Embryonic facial prominence (tissue), 1 donor: ENCODE results near the gene AGAP1.
"Not testable (repeated sequence)": the region's sequence is repeated elsewhere in the genome, so short reads cannot be mapped to it uniquely, and the experiment has no call there.

ENCODE experiments used
- DNase-seq: peaks from one replicate; pipeline ENCODE4 v3.0.0-alpha.2; 2016; ENCODE audit errors: extremely low spot score

Gene AGAP1

DNA sequence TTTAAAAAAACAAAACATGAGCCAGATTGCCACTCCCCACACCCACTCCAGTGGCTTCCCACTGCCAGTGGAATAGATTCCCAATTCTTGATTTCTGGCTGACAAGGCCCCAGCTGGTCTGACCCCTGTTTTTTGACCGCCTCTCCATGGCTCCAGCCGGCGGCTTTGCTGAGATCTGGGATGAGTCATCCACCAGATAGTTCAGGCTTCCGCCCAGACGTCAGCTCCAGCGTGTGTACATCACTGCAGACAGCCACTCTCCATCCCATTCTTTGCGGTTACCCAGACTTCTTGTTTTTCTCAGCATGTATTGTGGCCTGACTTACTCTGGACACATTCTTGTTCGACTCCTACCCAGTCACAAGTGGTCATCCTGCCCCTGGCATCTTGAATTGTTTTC, 446.5 kb downstream of the AGAP1 start:
- DNase-seq, result no peak

DNA sequence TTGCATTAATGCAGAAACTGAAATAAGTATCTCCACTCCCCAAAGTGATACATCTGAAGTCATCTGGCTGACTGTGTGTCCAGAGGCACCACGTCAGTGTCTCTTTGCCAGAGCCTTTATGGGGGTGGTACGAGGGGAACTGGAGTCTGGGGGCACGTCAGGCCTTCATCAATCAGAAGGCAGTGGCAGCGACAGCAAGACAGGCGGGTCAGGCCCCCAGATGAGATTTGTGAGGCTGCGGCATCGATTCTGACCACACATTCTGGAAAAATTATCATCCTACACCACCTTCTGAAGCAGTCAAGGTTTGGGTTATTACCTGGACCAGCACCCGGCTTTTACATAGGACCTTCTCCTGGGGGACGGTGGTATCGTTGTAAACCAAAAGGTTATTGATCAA, 450.7 kb downstream of the AGAP1 start:
- no peak for DNase-seq

DNA sequence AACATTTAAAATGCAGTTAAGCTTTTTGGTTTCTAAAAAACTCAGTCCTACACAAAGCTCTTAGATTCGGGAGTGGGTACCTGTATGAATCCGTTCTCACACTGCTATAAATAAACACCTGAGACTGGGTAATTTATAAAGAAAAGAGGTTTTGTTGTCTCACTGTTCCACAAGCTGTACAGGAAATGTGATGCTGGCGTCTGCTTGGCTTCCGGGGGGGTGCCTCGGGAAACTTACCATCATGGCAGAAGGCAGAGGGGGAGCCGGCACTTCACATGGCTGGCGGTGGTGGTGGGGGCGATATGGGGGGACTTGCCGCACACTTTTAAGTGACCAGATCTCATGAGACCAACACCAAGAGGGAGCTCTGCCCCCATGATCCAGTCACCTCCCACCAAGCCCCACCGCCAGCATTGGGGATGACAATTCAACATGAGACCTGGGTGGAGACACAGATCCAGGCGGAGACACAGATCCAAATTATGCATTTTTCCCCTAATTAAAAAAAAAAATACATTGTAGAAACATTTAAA, 451.8 kb downstream of the AGAP1 start:
- DNase-seq, result no peak

DNA sequence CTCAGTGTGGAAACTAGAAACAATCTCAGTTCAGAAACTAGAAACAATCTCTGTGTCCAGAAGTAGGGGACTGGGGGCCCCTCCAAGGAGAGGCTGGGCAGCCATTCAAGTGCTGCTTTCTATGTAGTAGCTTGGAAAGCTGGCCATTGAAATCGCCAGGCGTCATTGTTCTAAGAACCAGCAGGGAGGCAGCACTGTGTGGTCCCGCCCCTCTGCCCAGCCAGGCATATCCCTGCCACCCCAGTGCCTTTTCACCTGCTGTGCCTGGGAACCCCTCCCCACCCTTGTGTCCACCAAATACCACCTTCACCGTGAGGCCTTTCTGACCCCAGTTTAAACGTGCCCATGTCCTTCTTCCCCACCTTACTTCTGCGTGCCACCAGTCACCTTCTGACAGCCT, 452.7 kb downstream of the AGAP1 start:
- DNase-seq, result no peak

DNA sequence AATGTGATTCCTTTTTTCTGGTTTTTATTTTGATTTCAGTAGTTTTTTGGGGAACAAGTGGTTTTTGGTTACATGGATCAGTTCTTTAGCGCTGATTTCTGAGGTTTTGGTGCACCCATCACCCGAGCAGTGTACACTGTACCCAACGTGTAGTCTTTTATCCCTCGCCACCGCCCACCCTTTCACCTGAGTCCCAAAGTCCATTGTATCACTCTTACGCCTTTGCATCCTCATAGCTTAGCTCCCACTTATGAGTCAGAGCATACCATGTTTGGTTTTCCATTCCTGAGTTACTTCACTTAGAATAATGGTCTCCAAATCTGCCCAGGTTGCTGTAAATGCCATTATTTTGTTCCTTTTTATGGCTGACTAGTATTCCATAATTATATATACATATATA, 453.2 kb downstream of the AGAP1 start:
- DNase-seq, result not testable (repeated sequence)

DNA sequence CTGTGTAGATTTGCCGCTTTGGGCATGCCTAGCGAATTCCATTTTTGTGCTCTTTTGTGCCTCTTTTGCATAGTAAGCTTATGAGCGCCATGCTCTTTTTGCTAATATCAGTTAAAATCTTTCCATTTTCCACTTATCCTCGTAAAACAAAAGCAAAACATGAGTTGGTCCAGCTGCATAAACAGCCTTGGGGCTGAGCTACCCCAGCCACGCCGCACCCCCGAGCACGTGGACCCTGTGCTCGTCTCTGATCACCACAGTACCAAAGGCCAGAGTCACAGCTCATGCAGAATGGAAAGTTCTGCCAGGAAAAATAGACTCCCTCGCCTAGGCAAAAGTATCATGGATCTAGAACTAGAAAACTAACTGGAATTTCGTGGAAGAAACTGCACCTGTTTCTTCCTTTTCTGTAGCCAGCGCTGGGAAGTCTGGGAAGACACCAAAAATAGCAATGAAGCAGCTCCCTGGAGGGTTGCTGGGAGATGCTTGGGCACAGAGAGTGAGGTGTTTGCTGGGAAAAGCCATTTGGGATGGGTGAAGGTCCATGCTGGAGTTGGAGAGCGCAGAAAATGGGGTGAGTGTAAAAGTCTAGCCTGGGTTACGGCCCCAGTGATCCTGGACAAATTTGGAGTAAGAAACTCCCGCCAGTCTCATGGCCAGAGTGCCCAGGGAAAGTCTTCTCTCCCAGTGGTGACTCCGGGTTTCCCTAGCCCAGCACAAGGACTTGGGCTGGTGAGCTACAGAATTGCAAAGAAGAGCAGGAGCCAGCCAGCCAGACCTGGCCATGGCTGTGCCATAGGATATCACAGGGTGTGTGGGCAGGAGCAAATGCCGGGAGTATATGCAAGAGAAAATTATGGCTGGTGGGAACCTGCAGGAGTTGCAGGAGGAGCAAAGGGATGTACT, 456.0 kb downstream of the AGAP1 start:
- no peak for DNase-seq

DNA sequence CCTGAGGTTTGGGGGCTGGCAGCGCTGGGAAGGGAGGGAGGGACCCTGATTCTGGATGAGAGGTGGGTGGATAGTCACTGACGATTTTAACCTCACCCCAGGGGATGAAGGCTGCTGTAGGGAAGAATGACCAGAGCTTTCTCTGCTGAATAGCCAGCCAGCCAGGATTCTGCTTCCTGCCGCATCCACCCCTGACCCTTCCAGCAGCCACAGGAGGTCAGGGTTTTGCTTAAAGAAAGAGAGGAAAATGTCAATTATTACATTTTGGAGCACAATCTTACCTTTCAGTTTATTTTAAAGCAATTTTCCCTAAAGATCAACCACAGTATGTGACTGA, 456.6 kb downstream of the AGAP1 start:
- DNase-seq, result no peak

DNA sequence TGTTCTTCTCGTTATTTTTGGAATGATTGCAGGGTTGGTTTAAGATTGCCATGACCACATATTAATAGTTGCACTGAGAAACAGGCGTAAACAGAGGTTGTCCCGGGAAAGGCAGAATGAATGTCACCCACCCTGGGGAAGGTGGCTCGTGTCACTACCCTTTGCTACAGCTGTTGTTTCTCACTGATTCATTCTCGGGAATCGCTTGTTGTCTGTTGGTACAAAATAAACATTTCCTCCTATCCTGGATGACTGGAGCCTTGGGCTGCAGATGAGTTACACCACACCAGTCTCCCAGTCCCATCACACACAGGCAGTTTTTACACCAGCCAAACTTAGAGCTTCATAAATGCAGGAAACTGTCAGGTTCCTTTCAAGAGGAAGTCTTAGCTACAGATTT, 457.6 kb downstream of the AGAP1 start:
- DNase-seq, result no peak

DNA sequence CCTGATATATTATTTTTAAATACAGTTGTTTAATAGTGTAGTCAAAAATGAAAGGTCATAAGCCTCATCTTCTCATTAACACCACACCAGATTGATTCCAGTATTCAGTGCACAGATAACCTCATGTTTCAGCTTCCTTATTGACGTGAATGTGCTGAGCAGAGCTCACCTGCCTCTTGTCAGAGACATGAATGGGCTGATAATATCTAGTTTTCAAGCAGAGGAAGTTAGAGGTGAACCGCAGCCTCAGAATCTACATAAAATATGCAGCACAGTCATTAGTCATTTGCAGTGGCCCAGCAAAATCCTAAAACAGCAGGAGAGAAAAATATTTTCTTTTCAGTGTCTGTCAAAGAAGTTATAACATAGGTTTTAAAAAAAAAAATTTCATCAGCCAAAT, 458.1 kb downstream of the AGAP1 start:
- DNase-seq, result no peak

DNA sequence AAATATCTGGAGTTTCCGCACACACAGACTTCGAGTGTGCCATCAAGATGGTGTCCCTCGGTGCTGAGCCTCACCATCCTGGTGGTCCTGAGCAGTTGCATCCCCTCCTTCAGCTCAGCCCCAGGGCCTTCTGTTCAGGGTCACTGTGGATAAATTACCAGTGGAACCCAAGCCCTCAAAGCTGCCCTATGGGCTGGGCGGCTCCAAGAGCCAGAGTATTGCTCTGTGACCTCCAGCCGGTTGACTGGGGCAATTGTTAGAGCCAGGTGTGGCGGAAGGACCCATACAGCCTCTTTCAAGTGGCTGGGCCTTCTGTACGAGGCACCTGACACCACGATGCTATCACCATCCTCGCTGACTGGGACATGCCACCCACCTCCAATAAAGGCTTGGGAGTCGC, 458.9 kb downstream of the AGAP1 start:
- DNase-seq, result no peak

DNA sequence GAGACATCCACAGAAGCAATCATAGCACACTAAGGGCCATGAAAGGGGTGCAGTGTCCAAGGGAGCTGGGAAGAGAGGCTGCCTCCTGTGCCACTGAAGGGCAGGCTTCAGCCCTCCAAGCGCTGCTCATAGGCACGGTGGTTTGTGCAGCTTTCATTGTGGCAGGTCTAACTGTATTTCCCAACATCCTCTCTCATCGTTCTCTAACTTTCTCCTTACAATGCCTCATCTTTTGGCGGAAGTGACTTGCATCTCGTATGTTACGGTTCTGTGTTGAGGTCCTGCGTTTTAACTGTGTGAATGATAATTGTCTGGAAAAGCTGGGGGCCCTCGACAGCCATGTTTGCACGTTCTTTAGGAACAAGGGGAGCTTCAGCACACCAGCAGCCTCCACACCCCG, 460.4 kb downstream of the AGAP1 start:
- DNase-seq, result no peak

DNA sequence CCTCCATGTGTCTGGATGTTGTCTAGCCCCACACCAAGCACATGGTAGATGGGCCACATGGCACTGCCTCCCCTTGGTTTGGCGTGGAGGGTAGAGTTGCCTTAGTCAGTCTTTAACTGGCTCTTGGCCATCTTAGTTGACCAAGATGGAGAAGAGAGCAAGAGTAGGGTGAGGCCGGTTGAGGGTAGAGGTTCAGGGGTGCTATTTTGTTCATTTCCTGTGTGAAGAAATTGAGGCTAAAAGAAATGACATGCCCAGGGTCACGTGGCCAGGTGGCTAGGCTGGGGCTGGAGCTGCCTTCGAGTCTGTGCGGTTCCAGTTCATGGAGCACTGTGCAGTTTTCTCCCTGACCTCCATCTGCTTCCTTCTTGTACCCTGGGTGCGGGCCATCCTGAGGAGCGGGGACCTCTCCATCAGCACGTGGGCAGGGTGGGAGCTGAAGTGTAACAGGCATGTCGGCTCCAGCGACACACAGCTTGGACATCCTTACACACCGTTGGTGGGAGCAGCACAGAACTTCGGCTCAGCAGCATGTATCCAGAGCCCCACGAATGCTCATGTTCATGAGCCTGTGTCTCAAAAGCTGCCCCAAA, 461.1 kb downstream of the AGAP1 start:
- DNase-seq, result no peak

DNA sequence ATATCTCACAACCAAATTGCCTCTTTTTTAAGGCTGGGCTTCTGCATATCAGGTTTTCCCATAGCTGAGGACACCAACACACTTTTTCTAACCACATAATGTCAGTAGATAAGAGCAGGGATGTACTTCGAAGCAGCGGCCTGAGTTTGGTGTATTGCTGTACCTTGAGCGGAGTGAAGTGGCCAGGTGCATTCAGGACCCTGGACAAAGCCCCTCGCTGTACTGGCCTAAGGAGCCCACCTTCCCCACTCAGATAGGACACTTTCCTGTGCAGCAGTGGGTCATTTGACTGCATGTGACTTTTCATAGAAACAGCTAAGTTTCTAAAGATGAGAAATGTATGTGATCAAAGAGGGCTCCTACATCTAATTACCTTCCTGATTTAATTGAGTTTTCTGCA, 461.8 kb downstream of the AGAP1 start:
- DNase-seq, result no peak

DNA sequence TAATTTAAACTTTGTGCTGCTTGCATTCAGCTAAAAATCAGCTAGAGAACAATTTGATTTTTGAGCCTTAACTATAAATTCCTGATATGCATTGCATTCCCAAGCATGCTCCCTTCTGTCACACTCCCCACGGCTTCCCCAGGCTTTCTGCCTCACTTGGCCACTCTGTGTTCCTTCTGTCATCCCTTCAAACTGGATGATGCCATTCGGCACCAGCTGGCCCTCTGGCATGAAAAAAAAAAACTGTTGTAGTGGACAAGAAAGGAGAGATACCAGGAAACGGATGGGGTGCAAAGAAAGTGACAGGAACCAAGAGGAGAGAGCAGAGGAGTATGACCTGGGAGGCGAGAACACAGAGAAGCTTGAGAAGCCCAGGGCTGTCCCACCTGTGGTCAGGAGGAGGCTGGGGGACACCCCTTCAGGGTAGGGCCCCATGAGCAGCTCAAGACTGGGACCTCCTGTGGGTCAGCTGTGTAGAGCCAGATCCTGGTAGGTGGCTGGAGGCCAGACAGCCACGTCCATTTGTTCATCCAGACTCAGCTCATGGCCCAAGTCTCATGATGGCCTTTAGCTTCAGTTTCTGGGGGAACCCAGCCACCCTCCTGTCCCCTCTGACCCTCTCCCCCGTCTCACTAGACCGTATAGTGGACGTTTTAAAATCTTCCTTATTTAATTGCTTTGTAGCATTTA, 462.6 kb downstream of the AGAP1 start:
- no peak for DNase-seq

DNA sequence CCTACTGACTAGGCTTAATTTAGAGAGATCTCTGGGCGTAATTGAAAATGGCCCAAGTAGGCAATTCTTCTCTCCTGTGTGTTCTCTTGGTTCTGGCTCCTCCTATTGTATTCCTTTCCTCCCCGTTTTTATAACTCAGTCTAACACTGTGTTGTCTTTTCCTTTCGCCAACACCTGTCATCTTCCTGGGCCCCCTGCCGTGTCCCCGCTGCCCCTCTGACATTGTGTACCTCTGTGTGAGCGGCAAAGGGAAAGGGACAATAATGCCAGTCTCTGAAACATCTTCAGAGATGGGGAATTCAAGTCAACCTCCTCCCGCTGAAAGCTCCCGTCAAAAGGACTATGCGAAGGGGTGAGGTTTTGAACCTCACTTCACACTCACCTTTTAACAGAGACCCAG, 463.4 kb downstream of the AGAP1 start:
- no peak for DNase-seq

DNA sequence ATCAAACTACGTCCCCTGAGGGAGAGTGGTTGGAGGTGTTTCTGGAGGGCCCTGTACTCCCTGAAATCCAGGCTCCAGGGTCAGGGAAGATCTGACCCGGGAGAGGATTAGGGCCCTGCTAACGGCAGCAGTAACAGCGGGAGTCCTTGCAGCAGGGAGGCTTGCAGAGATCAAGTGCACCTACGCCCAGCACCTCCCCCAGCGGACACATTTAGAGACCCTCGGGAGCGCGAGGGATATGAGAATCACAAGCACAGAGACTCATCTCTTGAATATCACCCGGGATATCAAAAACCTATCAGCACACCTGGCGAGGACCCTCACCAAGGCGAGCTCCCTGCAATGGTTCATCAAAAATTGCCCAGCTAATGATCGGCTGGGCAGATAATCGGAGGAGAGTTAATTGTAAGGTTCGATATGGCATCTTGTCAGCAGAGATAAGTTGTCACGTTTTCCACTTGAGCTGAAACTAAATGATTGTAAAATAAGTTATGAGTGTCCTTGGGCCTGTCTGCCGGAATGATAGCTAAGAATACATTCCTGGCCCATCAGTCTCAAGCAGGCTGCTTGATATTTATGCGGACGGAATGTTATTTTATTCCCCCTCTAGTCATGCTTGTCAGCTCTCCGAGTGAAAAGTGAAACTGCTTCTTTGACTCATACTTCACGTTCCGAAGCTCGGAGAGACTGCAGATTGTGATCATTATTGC, 464.5 kb downstream of the AGAP1 start:
- no peak for DNase-seq

DNA sequence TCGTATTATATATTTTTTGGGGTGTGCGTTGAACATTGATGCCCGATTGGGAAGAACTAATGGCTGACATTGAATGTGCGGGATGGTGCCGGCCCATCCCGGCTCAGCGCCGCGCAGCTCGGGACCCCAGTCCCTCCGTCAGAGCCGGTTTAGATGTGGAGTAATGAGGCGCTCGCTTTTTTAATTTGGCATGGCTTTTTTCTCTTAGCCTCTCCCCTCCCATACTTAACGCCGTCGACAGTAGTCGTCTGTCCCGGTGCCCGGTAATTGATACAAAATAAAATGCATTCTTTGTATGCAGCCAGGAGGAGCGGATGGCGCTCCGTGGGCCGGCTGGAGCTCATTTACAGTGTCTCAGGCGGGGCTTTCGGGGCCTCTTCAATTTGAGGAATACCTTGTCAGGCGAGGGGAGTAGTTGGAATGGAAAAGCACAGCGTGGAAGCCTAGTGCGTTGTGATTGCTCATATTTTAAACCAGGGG, 465.1 kb downstream of the AGAP1 start:
- DNase-seq, result no peak

DNA sequence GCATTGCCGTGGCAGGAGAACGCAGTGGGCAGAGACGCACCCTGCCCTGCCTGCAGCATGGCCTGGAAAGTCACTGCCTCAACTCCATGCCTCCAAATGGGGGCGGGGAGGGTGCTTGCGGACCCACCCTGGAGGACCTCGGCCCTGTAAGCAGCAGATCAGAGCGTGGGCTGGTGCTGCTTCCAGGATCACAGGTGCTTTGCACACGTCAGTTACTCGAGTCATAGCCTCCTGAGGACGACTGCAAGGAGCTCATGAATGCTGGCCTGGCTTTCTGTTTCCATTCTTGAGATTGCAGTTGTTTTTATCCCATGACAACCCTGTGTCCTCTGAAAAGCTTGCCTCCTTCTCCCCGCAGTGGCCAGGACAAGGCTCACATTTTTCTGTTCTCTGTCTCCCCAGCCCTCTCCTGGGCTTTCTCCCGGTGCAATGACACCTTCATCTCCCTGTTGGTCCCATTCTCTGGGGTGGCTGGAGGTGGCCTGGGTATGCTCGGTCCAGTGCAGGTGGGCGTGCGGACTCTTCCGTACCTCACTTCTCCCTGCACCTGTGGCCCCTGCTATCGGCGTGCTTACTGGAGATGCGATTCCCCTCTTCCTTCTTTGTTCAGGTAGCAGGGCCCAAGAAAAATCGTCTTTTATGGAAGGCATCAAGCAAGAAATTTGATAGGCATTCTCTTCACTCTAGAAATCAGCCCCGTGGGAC, 466.3 kb downstream of the AGAP1 start:
- DNase-seq, result no peak

DNA sequence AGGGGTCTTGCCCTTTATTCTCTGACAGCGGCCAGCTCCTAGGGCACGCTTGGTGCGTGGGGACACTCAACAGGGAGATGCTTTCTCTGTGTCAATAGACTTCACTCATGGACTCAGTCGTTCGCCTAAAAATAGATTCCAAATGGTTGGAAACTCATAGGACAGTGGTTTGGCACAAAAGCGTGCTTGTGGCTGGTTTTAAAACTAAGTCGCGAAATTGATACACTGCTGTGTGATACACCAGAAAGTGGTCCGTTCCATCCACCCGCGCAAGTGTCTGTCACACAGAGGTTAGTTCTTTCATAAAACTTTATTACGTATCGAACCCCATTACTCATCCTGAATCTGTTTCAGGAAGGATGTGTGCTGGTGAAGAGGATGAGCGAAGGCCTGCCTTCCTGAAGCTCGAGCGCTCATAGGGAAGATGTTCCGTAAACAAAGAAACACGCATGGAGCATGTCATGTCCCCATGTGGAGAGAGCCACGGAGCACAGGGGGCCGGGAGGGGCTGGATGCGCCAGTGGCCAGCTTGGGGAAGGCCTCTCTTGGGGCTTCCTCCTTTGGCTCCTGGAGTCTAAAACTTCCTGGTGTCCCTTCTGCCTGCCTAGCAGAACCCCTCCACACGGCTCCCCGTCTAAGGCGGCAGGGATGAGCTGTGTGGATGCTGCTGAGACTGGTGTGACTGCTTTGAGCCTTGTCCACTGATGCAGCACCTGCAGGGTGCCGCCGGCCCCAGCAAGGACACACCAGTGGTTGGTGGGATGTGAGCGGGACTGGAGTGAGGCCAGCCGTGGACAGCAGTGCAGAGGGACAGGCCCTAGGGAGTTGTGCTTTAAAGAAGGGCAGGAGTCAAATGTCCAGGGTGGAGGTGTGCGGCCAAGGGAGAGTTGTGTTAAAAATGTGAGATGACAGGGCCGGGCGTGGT, 467.1 kb downstream of the AGAP1 start:
- no peak for DNase-seq

DNA sequence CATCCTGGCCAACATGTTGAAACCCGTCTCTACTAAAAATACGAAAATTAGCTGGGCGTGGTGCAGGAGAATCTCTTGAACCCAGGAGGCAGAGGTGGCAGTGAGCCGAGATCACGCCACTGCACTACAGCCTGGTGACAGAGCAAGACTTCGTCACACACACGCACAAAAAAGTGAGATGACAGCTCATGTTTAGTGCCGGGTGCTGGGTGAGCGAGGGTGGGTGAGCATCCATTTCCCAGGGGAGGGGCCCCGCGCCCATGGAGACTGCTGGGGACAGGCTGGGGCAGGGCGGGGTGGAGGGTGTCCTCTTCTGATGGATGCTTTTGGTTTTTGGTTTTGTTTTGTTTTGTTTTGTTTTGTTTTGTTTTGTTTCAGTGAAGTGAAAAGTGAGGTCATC, 467.9 kb downstream of the AGAP1 start:
- no peak for DNase-seq
